ENCODE measurements around the gene RAB11FIP2. TPM values are rescaled to one million over a fixed set of nuclear protein-coding genes. Genes with fewer than 3 reads are reported as not detected.

The RAB11FIP2 gene
- 6.2 and 8.6 TPM in 2 replicates for total RNA-seq

GRCh38 chr10:118046395-118047156, at the start of gene RAB11FIP2:
Gene RAB11FIP2, minus strand, starts transcription at chr10:118046941. Its CDS starts 778 bp downstream, at chr10:118046163.

